Retinal pigment epithelial cell (primary cell): ENCODE measurements around the gene NSL1.
"Not testable (repeated sequence)": the region's sequence is repeated elsewhere in the genome, so short reads cannot be mapped to it uniquely, and the experiment has no call there.

ENCODE experiments used
- DNase-seq: peaks from one replicate; pipeline ENCODE4 v3.0.0-alpha.2; 2010; ENCODE audit warnings: low read depth
- H3K4me3 ChIP-seq: 2 replicates; pipeline ENCODE4 v1.5.1; 2011; ENCODE audit warnings: mild to moderate bottlenecking, low read length, control low read depth, moderate library complexity
- CTCF ChIP-seq: conservative IDR thresholded peaks from 2 replicates; pipeline ENCODE4 v1.5.1; 2011; ENCODE audit warnings: low read depth, low read length, control low read depth, inconsistent platforms

NSL1 gene

GRCh38 chr1:212773011-212773410 lies 18.6 kb downstream of the NSL1 start:
- H3K4me3 ChIP-seq = no peak overlapping the region
- no peak for DNase-seq
- TF ChIP-seq CTCF = no peak

DNA sequence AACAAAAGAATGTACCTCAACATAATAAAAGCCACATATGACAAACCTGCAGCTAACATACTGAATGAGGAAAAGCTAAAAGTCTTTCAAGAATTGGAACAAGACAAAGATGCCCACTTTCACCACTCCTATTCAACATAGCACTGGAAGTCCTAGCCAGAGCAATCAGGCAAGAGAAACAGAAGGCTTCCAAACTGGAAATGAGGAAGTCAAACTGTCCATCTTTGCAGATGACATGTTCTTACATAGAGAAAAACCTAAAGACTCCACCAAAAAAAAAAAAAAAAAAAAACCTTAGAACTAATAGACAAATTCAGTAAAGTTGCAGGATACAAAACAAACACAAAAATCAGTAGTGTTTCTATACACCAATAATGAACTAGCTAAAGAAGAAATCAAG lies 20.2 kb downstream of the NSL1 start:
- DNase-seq = no peak
- H3K4me3 ChIP-seq = no peak overlapping the region
- TF ChIP-seq CTCF = no peak

DNA sequence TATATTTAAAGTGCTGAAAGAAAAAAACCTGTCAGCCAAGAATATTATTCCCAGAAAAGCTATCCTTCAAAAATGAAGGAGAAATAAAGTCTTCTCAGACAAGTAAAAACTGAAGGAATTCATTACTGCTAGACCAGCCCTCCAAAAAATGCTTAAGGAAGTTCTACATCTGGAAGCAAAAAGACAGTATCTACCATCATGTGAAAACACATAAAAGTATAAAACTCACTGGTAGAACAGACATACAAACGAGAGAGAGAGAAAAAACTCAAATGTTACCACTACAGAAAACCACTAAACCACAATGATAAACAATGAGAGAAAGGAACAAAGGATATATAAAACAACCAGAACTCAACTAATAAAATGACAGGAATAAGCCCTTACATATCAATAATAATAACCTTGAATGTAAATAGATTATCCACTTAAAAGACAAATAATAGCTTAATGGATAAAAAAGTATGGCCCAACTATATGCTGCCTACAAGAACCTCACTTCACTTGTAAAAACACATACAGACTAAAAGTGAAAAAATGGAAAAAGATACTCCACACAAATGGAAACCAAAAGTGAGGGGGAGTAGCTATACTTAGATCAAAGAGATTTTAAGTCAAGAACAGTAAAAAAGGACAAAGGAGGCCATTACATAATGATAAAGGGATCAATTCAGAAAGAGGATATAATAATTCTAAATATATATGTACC lies 22.0 kb downstream of the NSL1 start:
- DNase-seq = no peak
- no peak overlapping the region for H3K4me3 ChIP-seq
- TF ChIP-seq CTCF = no peak

GRCh38 chr1:212766825-212767224 lies 24.8 kb downstream of the NSL1 start:
- DNase-seq, H3K4me3 ChIP-seq: not testable (repeated sequence)

- H3K4me3 ChIP-seq = not testable (repeated sequence)
Measured at GRCh38 chr1:212764718-212765281, 26.8 kb downstream of the NSL1 start.

GRCh38 chr1:212762839-212763238 lies 28.7 kb downstream of the NSL1 start:
- H3K4me3 ChIP-seq = no peak overlapping the region
- no peak for TF ChIP-seq CTCF
- no peak for DNase-seq

More at GRCh38 chr1:212764718-212765281, 26.8 kb downstream of the NSL1 start:
- DNase-seq = not testable (repeated sequence)

DNA sequence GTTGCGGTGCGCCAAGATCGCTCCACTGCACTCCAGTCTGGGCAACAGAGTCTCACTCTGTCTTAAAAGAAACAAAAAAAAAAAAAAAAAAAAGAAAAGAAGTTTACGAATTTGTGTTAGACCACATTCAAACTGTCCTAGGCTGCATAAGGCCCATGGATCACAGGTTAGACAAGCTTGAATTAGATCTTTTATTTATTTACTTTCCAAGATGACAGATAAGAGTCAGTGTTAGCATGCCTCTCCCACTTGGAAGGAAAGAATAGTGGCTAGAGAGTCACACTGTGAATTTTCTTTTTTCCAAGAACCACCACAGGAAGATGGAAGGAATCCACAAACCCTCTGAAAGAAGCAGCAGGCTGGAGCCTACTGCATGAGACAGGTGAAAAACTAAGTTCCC lies 29.3 kb downstream of the NSL1 start:
- no peak for DNase-seq
- no peak for TF ChIP-seq CTCF
- no peak overlapping the region for H3K4me3 ChIP-seq

GRCh38 chr1:212760126-212760823 lies 31.3 kb downstream of the NSL1 start:
- H3K4me3 ChIP-seq = no peak overlapping the region
- TF ChIP-seq CTCF = peak; percentile 34
- no peak for DNase-seq
